ENCODE results near the gene TERB1.

The TERB1 gene

GRCh38 chr16:66841366-66841765 lies 40.0 kb upstream of the TERB1 start:
- Histone ChIP-seq H3K9ac (no peak overlapping the region), H3K36me3 (ENCODE audit: control insufficient read depth, insufficient read depth, low read length) (no peaks in the 10 kb centered on the region), H3K9me3 (ENCODE audit: control insufficient read depth, low read length) (no peaks in the 10 kb centered on the region), H3K27ac (no peak overlapping the region), H3K4me2 (ENCODE audit: low read length) (no peak overlapping the region), H2AFZ (no peak overlapping the region), H3K4me3 (ENCODE audit: low read depth, low read length) (no peak overlapping the region), H3K4me1 (no peaks in the 10 kb centered on the region), H3K79me2 (no peaks in the 10 kb centered on the region), H3K27me3 (ENCODE audit: control insufficient read depth, insufficient read depth, low read length) (no peaks in the 10 kb centered on the region)
- no peak for TF ChIP-seq CTCF (IDR thresholded peaks at IDR 0.05)

GRCh38 chr16:66840883-66841282 lies 39.5 kb upstream of the TERB1 start:
- Histone ChIP-seq H3K4me2 (ENCODE audit: low read length) (no peak overlapping the region), H3K79me2 (no peaks in the 10 kb centered on the region), H3K27me3 (ENCODE audit: control insufficient read depth, insufficient read depth, low read length) (no peaks in the 10 kb centered on the region), H3K36me3 (ENCODE audit: control insufficient read depth, insufficient read depth, low read length) (no peaks in the 10 kb centered on the region), H3K4me1 (no peaks in the 10 kb centered on the region), H3K4me3 (ENCODE audit: low read depth, low read length) (no peak overlapping the region), H3K27ac (no peak overlapping the region), H2AFZ (no peak overlapping the region), H3K9ac (no peak overlapping the region), H3K9me3 (ENCODE audit: control insufficient read depth, low read length) (no peaks in the 10 kb centered on the region)
- TF ChIP-seq CTCF (IDR thresholded peaks at IDR 0.05) = no peak

- H3K4me2 ChIP-seq (ENCODE audit: low read length) = no peak overlapping the region
Observed at GRCh38 chr16:66834746-66835145, 33.4 kb upstream of the TERB1 start.

GRCh38 chr16:66832661-66833305 lies 31.4 kb upstream of the TERB1 start:
- H3K9me3 ChIP-seq (ENCODE audit: control insufficient read depth, low read length) = no peaks in the 10 kb centered on the region
- peaks cover 14% of the 10 kb centered on the region for H3K4me1 ChIP-seq
- H3K79me2 ChIP-seq = peaks cover 20% of the 10 kb centered on the region
- no peaks in the 10 kb centered on the region for H3K27me3 ChIP-seq (ENCODE audit: control insufficient read depth, insufficient read depth, low read length)
- H3K27ac ChIP-seq = no peak overlapping the region
- no peak for TF ChIP-seq CTCF (IDR thresholded peaks at IDR 0.05)
- H3K9ac ChIP-seq = no peak overlapping the region
- no peaks in the 10 kb centered on the region for H3K36me3 ChIP-seq (ENCODE audit: control insufficient read depth, insufficient read depth, low read length)
- no peak overlapping the region for H3K4me2 ChIP-seq (ENCODE audit: low read length)
- peak overlapping the region; percentile 69 for H2AFZ ChIP-seq
- H3K4me3 ChIP-seq (ENCODE audit: low read depth, low read length) = no peak overlapping the region

More at GRCh38 chr16:66834746-66835145, 33.4 kb upstream of the TERB1 start:
- H3K4me3 ChIP-seq (ENCODE audit: low read depth, low read length) = no peak overlapping the region
- no peak overlapping the region for H2AFZ ChIP-seq
- H3K27ac ChIP-seq = no peak overlapping the region
- H3K36me3 ChIP-seq (ENCODE audit: control insufficient read depth, insufficient read depth, low read length) = no peaks in the 10 kb centered on the region
- no peak overlapping the region for H3K9ac ChIP-seq
- no peaks in the 10 kb centered on the region for H3K9me3 ChIP-seq (ENCODE audit: control insufficient read depth, low read length)
- H3K27me3 ChIP-seq (ENCODE audit: control insufficient read depth, insufficient read depth, low read length) = no peaks in the 10 kb centered on the region
- peaks cover 3% of the 10 kb centered on the region for H3K79me2 ChIP-seq
- peaks cover 3% of the 10 kb centered on the region for H3K4me1 ChIP-seq
- no peak for TF ChIP-seq CTCF (IDR thresholded peaks at IDR 0.05)

GRCh38 chr16:66832190-66832589 lies 30.8 kb upstream of the TERB1 start:
- Histone ChIP-seq H3K79me2 (peaks cover 20% of the 10 kb centered on the region), H3K27ac (no peak overlapping the region), H3K4me1 (peaks cover 14% of the 10 kb centered on the region), H2AFZ (peak overlapping the region; percentile 69), H3K4me2 (ENCODE audit: low read length) (no peak overlapping the region), H3K9ac (no peak overlapping the region), H3K4me3 (ENCODE audit: low read depth, low read length) (no peak overlapping the region), H3K27me3 (ENCODE audit: control insufficient read depth, insufficient read depth, low read length) (no peaks in the 10 kb centered on the region), H3K9me3 (ENCODE audit: control insufficient read depth, low read length) (no peaks in the 10 kb centered on the region), H3K36me3 (ENCODE audit: control insufficient read depth, insufficient read depth, low read length) (no peaks in the 10 kb centered on the region)
- TF ChIP-seq CTCF (IDR thresholded peaks at IDR 0.05) = no peak

Data from parathyroid adenoma (tissue), 2 donors.